ENCODE results near the gene ZC3HAV1. TPM values are rescaled to one million over a fixed set of nuclear protein-coding genes. Genes with fewer than 3 reads are reported as not detected.

ZC3HAV1 gene
- total RNA-seq, 1 experiment from 2014 or later: 38.0 TPM

- H3K27ac Mint-ChIP-seq: no peak overlapping the region; the same call in 1 of the 2 replicates
- CTCF ChIA-PET: no interaction called here
Observed at GRCh38 chr7:139049936-139050335, 59.6 kb downstream of the ZC3HAV1 start.

GRCh38 chr7:139049111-139049510 lies 60.4 kb downstream of the ZC3HAV1 start:
- Mint-ChIP-seq H3K27me3 (ENCODE audit: low read depth) (no peaks in the 10 kb centered on the region), H3K4me1 (no peaks in the 10 kb centered on the region), H3K27ac (no peak overlapping the region), H3K36me3 (peaks cover 48% of the 10 kb centered on the region), H3K9me3 (no peaks in the 10 kb centered on the region), H3K4me3 (no peak overlapping the region)
- ChIA-PET POLR2A (interaction anchor here (0.6 to 1.2 kb wide), 2 partner anchors 22 to 1452 kb away, joined by 4 to 6 read pairs; no protein-coding TSS in a partner anchor), CTCF (interaction anchor here (1.1 kb wide), 1 partner anchor 26 kb away, joined by 7 read pairs; no protein-coding TSS in a partner anchor)
- TF ChIP-seq TP53 (CRISPR knock-in tag; IDR thresholded peaks at IDR 0.05) (no peak), SOX15 (CRISPR knock-in tag; IDR thresholded peaks at IDR 0.05) (no peak), KAT7 (CRISPR knock-in tag; IDR thresholded peaks at IDR 0.05; ENCODE audit: borderline replicate concordance) (no peak), MAX (CRISPR knock-in tag; IDR thresholded peaks at IDR 0.05) (no peak), ZNF396 (CRISPR knock-in tag; IDR thresholded peaks at IDR 0.05; ENCODE audit: borderline replicate concordance) (no peak), CBFB (CRISPR knock-in tag; IDR thresholded peaks at IDR 0.05; ENCODE audit: low read depth) (no peak), JAZF1 (CRISPR knock-in tag; IDR thresholded peaks at IDR 0.05) (no peak)
- no peak for DNase-seq (ENCODE audit: low spot score)
- no peak for ATAC-seq

More at GRCh38 chr7:139049936-139050335, 59.6 kb downstream of the ZC3HAV1 start:
- Mint-ChIP-seq H3K4me1 (no peaks in the 10 kb centered on the region), H3K27me3 (ENCODE audit: low read depth) (no peaks in the 10 kb centered on the region), H3K4me3 (no peak overlapping the region), H3K9me3 (no peaks in the 10 kb centered on the region), H3K36me3 (peaks cover 55% of the 10 kb centered on the region)
- TF ChIP-seq ZNF138 (CRISPR knock-in tag; conservative IDR thresholded peaks at IDR 0.05): no peak
- TF ChIP-seq EMX1 (CRISPR knock-in tag; IDR thresholded peaks at IDR 0.05): no peak
- TF ChIP-seq ERG (CRISPR knock-in tag; IDR thresholded peaks at IDR 0.05): no peak
- TF ChIP-seq NR3C1 (CRISPR knock-in tag; conservative IDR thresholded peaks at IDR 0.05; ENCODE audit: low read depth): no peak
- TF ChIP-seq NFATC4 (CRISPR knock-in tag; IDR thresholded peaks at IDR 0.05): no peak
- DNase-seq (ENCODE audit: low spot score) (no peak), ATAC-seq (no peak)
- POLR2A ChIA-PET: no interaction called here

- no peak overlapping the region for H3K27ac Mint-ChIP-seq
- H3K36me3 Mint-ChIP-seq: peaks cover 37% of the 10 kb centered on the region
- H3K9me3 Mint-ChIP-seq: no peaks in the 10 kb centered on the region
- H3K4me1 Mint-ChIP-seq: no peaks in the 10 kb centered on the region
- ChIA-PET POLR2A (no interaction called here), CTCF (no interaction called here)
- DNase-seq (ENCODE audit: low spot score) (no peak), ATAC-seq (no peak)
- no peaks in the 10 kb centered on the region for H3K27me3 Mint-ChIP-seq (ENCODE audit: low read depth)
- H3K4me3 Mint-ChIP-seq: no peak overlapping the region
- TF ChIP-seq ZNF232 (CRISPR knock-in tag; IDR thresholded peaks at IDR 0.05) (no peak), ESRRA (CRISPR knock-in tag; IDR thresholded peaks at IDR 0.05; ENCODE audit: borderline replicate concordance) (no peak), IRF1 (CRISPR knock-in tag; IDR thresholded peaks at IDR 0.05) (no peak), TEAD4 (CRISPR knock-in tag; IDR thresholded peaks at IDR 0.05) (no peak), E2F5 (CRISPR knock-in tag; IDR thresholded peaks at IDR 0.05) (no peak), ELF4 (CRISPR knock-in tag; IDR thresholded peaks at IDR 0.05; ENCODE audit: low read depth) (no peak), NR3C1 (CRISPR knock-in tag; conservative IDR thresholded peaks at IDR 0.05; ENCODE audit: low read depth) (no peak), PRDM15 (CRISPR knock-in tag; IDR thresholded peaks at IDR 0.05) (no peak), ZNF317 (CRISPR knock-in tag; IDR thresholded peaks at IDR 0.05; ENCODE audit: borderline replicate concordance, low read depth) (no peak), ZBTB43 (CRISPR knock-in tag; IDR thresholded peaks at IDR 0.05) (no peak)
Observed at GRCh38 chr7:139047970-139048369, 61.5 kb downstream of the ZC3HAV1 start.

Measured in WTC11 (cell line).